HCT116 (cell line): Measurements from ENCODE around the gene IGF2R. TPM values are rescaled to one million over a fixed set of nuclear protein-coding genes. Genes with fewer than 3 reads are reported as not detected.

Experiments used
- ATAC-seq: fragments of 200-7000 bp; cut with Tn5 transposase; 2 replicates; pipeline ENCODE4 v1.9.1; 2020; ENCODE audit warnings: mild to moderate bottlenecking, moderate library complexity
- BruUV-seq: library from RNA; stranded (reverse); fragments of 400-500 nt; replicated peaks from 2 replicates; lab custom pipeline; 2021; lab: Mats Ljungman, UMichigan
- CTCF ChIA-PET: fragments of 300-600 bp; sonication (Branson Sonifier 250); formaldehyde crosslinking; loops from one replicate; lab custom pipeline; 2021; ENCODE audit warnings: antibody characterized with exemption; lab: Charles Lee
- POLR2A ChIA-PET: fragments of 300-600, 350-600 bp; sonication (Branson Sonifier 250); formaldehyde crosslinking; loops from one replicate; lab custom pipeline; 2021; ENCODE audit warnings: antibody characterized with exemption; lab: Charles Lee
- RAD21 ChIA-PET, 2 experiments: fragments of 300-600 bp; sonication (Branson Sonifier 250); formaldehyde crosslinking; loops; one replicate each; lab custom pipeline; 2023; ENCODE audit warnings: low total read pairs in 2 of 2; ENCODE audit not compliant: uncharacterized antibody in 2 of 2, unreplicated experiment in 2 of 2, low non-redundant PET in 1 of 2; lab: Charles Lee
- DNase-seq: peaks from one replicate; pipeline ENCODE4 v3.0.0-alpha.2; 2010; ENCODE audit warnings: low read depth, low spot score
- H2AFZ ChIP-seq: fragments of 200-600 bp; shearing (Covaris generic), sonication (generic); 2 replicates; pipeline ENCODE4 v1.6.1; 2017; ENCODE audit warnings: low read depth, mixed run types, mixed read lengths, antibody characterized with exemption, low read length; ENCODE audit not compliant: poor library complexity, severe bottlenecking
- H3K27ac ChIP-seq: 2 replicates; pipeline ENCODE4 v1.5.1; 2012; ENCODE audit warnings: low read depth, low read length
- H3K27me3 ChIP-seq: fragments of 200-600 bp; sonication (generic); 2 replicates; pipeline ENCODE4 v1.6.1; 2016; ENCODE audit warnings: mixed run types, low read length, mixed read lengths; ENCODE audit not compliant: insufficient read depth
- H3K36me3 ChIP-seq, 2 experiments: fragments of 200-500 bp in 1 of 2; fragments of 200-600 bp in 1 of 2; sonication (Bioruptor generic) in 1 of 2; sonication (generic) in 1 of 2; 2 replicates each; pipeline versions ENCODE4 v1.5.1 to v1.6.1; 2014 to 2016; ENCODE audit warnings: low read length in 2 of 2, inconsistent platforms in 1 of 2, mixed read lengths in 1 of 2, mixed run types in 1 of 2; ENCODE audit not compliant: insufficient read depth in 2 of 2, control insufficient read depth in 1 of 2
- H3K4me1 ChIP-seq, 2 experiments: fragments of 200-600 bp in 1 of 2; sonication (generic) in 1 of 2; 2 replicates each; pipeline versions ENCODE4 v1.5.1 to v1.6.1; 2012 to 2017; ENCODE audit warnings: low read length in 2 of 2, inconsistent platforms in 1 of 2, mild to moderate bottlenecking in 1 of 2, mixed read lengths in 1 of 2, mixed run types in 1 of 2, moderate library complexity in 1 of 2; ENCODE audit not compliant: insufficient read depth in 2 of 2, control insufficient read depth in 1 of 2
- H3K4me2 ChIP-seq: fragments of 200-600 bp; sonication (generic); 2 replicates; pipeline ENCODE4 v1.6.1; 2017; ENCODE audit warnings: mixed run types, low read length, mixed read lengths
- H3K4me3 ChIP-seq, 2 experiments: fragments of 200-600 bp in 1 of 2; sonication (generic) in 1 of 2; replicated peaks in 1 of 2; 2 replicates each; pipeline ENCODE4 v1.5.1; 2011 to 2016; ENCODE audit warnings: low read length in 2 of 2, control low read depth in 1 of 2, low read depth in 1 of 2, mild to moderate bottlenecking in 1 of 2, mixed read lengths in 1 of 2, mixed run types in 1 of 2
- H3K79me2 ChIP-seq: fragments of 200-600 bp; sonication (generic); 2 replicates; pipeline ENCODE4 v1.6.1; 2017; ENCODE audit warnings: mild to moderate bottlenecking, mixed run types, low read length, moderate library complexity, mixed read lengths; ENCODE audit not compliant: insufficient read depth
- H3K9ac ChIP-seq: fragments of 200-600 bp; sonication (generic); 2 replicates; pipeline ENCODE4 v1.6.1; 2016; ENCODE audit warnings: low read length, mixed read lengths
- H3K9me2 ChIP-seq: fragments of 200-600 bp; sonication (generic), shearing (Covaris generic); 2 replicates; pipeline ENCODE4 v1.6.1; 2017; ENCODE audit warnings: mixed run types, mild to moderate bottlenecking, moderate library complexity; ENCODE audit not compliant: insufficient read depth
- H3K9me3 ChIP-seq, 2 experiments: fragments of 200-500 bp in 1 of 2; fragments of 200-600 bp in 1 of 2; sonication (Bioruptor generic) in 1 of 2; sonication (generic) in 1 of 2; 2 replicates each; pipeline ENCODE4 v1.6.1; 2014 to 2017; ENCODE audit warnings: low read length in 2 of 2, mixed read lengths in 2 of 2, inconsistent platforms in 1 of 2, low read depth in 1 of 2, mild to moderate bottlenecking in 1 of 2, mixed run types in 1 of 2, moderate library complexity in 1 of 2; ENCODE audit not compliant: control insufficient read depth in 1 of 2, insufficient read depth in 1 of 2
- H4K20me1 ChIP-seq: fragments of 200-600 bp; sonication (generic), shearing (Covaris generic); 2 replicates; pipeline ENCODE4 v1.6.1; 2017; ENCODE audit warnings: mixed run types, mild to moderate bottlenecking, moderate library complexity; ENCODE audit not compliant: insufficient read depth
- ATF3 ChIP-seq: IDR thresholded peaks from 2 replicates; pipeline ENCODE4 v1.6.1; 2012
- CBX3 ChIP-seq: IDR thresholded peaks from 2 replicates; pipeline ENCODE4 v1.6.1; 2012; ENCODE audit warnings: low read depth
- ELF1 ChIP-seq: IDR thresholded peaks from 2 replicates; pipeline ENCODE4 v1.6.1; 2012; ENCODE audit warnings: low read depth, borderline replicate concordance
- EZH2phosphoT487 ChIP-seq: fragments of 200-600 bp; IDR thresholded peaks from 2 replicates; pipeline ENCODE4 v1.6.1; 2018; ENCODE audit warnings: antibody characterized with exemption, borderline replicate concordance
- FOSL1 ChIP-seq: IDR thresholded peaks from 2 replicates; pipeline ENCODE4 v1.6.1; 2012; ENCODE audit warnings: low read depth
- POLR2A ChIP-seq: IDR thresholded peaks from 2 replicates; pipeline ENCODE4 v1.7.0; 2011; ENCODE audit warnings: borderline replicate concordance; ENCODE audit not compliant: insufficient read depth, insufficient read length; ENCODE audit errors: extremely low read depth
- POLR2AphosphoS5 ChIP-seq: IDR thresholded peaks from 2 replicates; pipeline ENCODE4 v1.6.1; 2011; ENCODE audit warnings: mild to moderate bottlenecking, low read depth, low read length, moderate library complexity
- SIN3A ChIP-seq: IDR thresholded peaks from 2 replicates; pipeline ENCODE4 v1.6.1; 2012; ENCODE audit warnings: low read depth
- SP1 ChIP-seq: IDR thresholded peaks from 2 replicates; pipeline ENCODE4 v1.6.1; 2012; ENCODE audit warnings: low read depth
- ZBTB33 ChIP-seq: IDR thresholded peaks from 2 replicates; pipeline ENCODE4 v1.6.1; 2011; ENCODE audit warnings: mild to moderate bottlenecking, low read length, moderate library complexity; ENCODE audit not compliant: insufficient replicate concordance; ENCODE audit errors: extremely low read depth
- ZFX ChIP-seq: fragments of 450-650 bp; IDR thresholded peaks from 2 replicates; pipeline ENCODE4 v1.6.1; 2017
- intact Hi-C: fragments of 100-400 bp; cut with micrococcal nuclease; formaldehyde crosslinking; loops from 2 replicates; pipeline ENCODE4 v1.10.0; 2022
- total RNA-seq: library from RNA; stranded (reverse); gene quantifications from one replicate; pipeline ENCODE4 v1.2.1, GENCODE V29; 2021; ENCODE audit not compliant: unreplicated experiment

The IGF2R gene
- total RNA-seq, 1 experiment from 2014 or later = 37.0 TPM

- peaks cover 9 to 11% of the 10 kb centered on the region in 2 experiments; a peak in 3 of 4 replicates for H3K36me3 ChIP-seq
- TF ChIP-seq POLR2A (no peak), POLR2AphosphoS5 (no peak), ZBTB33 (no peak), SP1 (no peak), SIN3A (no peak), ATF3 (no peak), ELF1 (no peak), ZFX (no peak), FOSL1 (no peak), EZH2phosphoT487 (no peak), CBX3 (no peak)
- TF ChIP-seq, all 23 proteins: peak for 0
- no peaks in the 10 kb centered on the region for H4K20me1 ChIP-seq
- no peak overlapping the region for H3K4me2 ChIP-seq
- H2AFZ ChIP-seq = no peak overlapping the region
- POLR2A ChIA-PET = no interaction called here
- RAD21 ChIA-PET = no interaction called here
- H3K79me2 ChIP-seq = no peaks in the 10 kb centered on the region
- CTCF ChIA-PET = no interaction called here
- no peak overlapping the region for H3K4me3 ChIP-seq
- intact Hi-C loops = no loop called here
- no peak for ATAC-seq
- H3K27me3 ChIP-seq = no peaks in the 10 kb centered on the region
- no peak overlapping the region for H3K27ac ChIP-seq
- no peaks in the 10 kb centered on the region for H3K9me2 ChIP-seq
- H3K4me1 ChIP-seq = no peaks in the 10 kb centered on the region
- BruUV-seq = no TSS peak
- H3K9me3 ChIP-seq = no peaks in the 10 kb centered on the region
- no peak overlapping the region for H3K9ac ChIP-seq
- no peak for DNase-seq
These were observed 99.5 kb downstream of the IGF2R start for GRCh38 chr6:160068346-160068745.
